CD4-positive, CD25-positive, alpha-beta regulatory T cell (primary cell): ENCODE data around the gene ASIC1. TPM values are rescaled to one million over a fixed set of nuclear protein-coding genes. Genes with fewer than 3 reads are reported as not detected.
A peak's percentile ranks its signal among the peaks of the same experiment; 100 is the strongest.
"Not testable (repeated sequence)": the region's sequence is repeated elsewhere in the genome, so short reads cannot be mapped to it uniquely, and the experiment has no call there.

ENCODE experiments used
- ATAC-seq, 2 donors: fragments of 150-1000 bp; cut with Tn5 transposase; one replicate each; pipeline ENCODE4 v1.10.0; 2021; ENCODE audit warnings: low read depth in 2 of 2, moderate number of reproducible peaks in 2 of 2, moderate library complexity in 1 of 2
- DNase-seq, 3 donors: peaks; one replicate each; pipeline versions ENCODE4 v3.0.0 to v3.0.0-alpha.2; 2012 to 2022; ENCODE audit warnings: mixed read lengths in 1 of 3
- H3K27ac ChIP-seq: one replicate; pipeline ENCODE4 v1.7.0; 2013; ENCODE audit warnings: mild to moderate bottlenecking, low read length; ENCODE audit not compliant: insufficient read depth, poor library complexity, severe bottlenecking
- H3K27me3 ChIP-seq: one replicate; pipeline ENCODE4 v1.7.0; 2013; ENCODE audit warnings: low read length; ENCODE audit not compliant: control insufficient read depth, insufficient read depth
- H3K36me3 ChIP-seq: one replicate; pipeline ENCODE4 v1.7.0; 2013; ENCODE audit warnings: mild to moderate bottlenecking, low read length, moderate library complexity; ENCODE audit not compliant: control insufficient read depth, insufficient read depth
- H3K4me1 ChIP-seq: 2 replicates; pipeline ENCODE4 v1.7.0; 2013; ENCODE audit warnings: mild to moderate bottlenecking, low read length; ENCODE audit not compliant: insufficient read depth, control insufficient read depth, poor library complexity, severe bottlenecking
- H3K4me3 ChIP-seq: one replicate; pipeline ENCODE4 v1.7.0; 2013; ENCODE audit warnings: low read depth, mild to moderate bottlenecking, low read length, moderate library complexity
- H3K9me3 ChIP-seq, 2 experiments: 1 replicate in 1 of 2; 2 replicates in 1 of 2; pipeline ENCODE4 v1.7.0; 2013; ENCODE audit warnings: low read length in 2 of 2, mild to moderate bottlenecking in 1 of 2, moderate library complexity in 1 of 2; ENCODE audit not compliant: control insufficient read depth in 2 of 2
- H3K27ac Mint-ChIP-seq, 3 donors: one replicate each; pipeline ENCODE4 v1.8.0; 2020 to 2022; ENCODE audit warnings: mild to moderate bottlenecking in 3 of 3, mixed read lengths in 3 of 3, moderate library complexity in 2 of 3
- H3K27me3 Mint-ChIP-seq: one replicate; pipeline ENCODE4 v1.8.0; 2022; ENCODE audit warnings: mild to moderate bottlenecking, mixed read lengths
- H3K36me3 Mint-ChIP-seq: one replicate; pipeline ENCODE4 v1.8.0; 2020; ENCODE audit warnings: mixed read lengths
- H3K4me1 Mint-ChIP-seq, 4 donors: one replicate each; pipeline ENCODE4 v1.8.0; 2020 to 2022; ENCODE audit warnings: mixed read lengths in 4 of 4, mild to moderate bottlenecking in 1 of 4
- H3K4me3 Mint-ChIP-seq, 4 donors: one replicate each; pipeline ENCODE4 v1.8.0; 2020 to 2022; ENCODE audit warnings: mild to moderate bottlenecking in 4 of 4, mixed read lengths in 4 of 4, moderate library complexity in 3 of 4
- H3K9me3 Mint-ChIP-seq, 7 donors: one replicate each; pipeline ENCODE4 v1.8.0; 2020 to 2022; ENCODE audit warnings: mixed read lengths in 7 of 7, mild to moderate bottlenecking in 3 of 7, moderate library complexity in 2 of 7
- polyA plus RNA-seq, 4 donors: library from polyadenylated mRNA; unstranded; fragments of 300-500 nt; fragmentation: Illumina TruSeq; gene quantifications; one replicate each; pipeline ENCODE4 v1.2.3, GENCODE V29; 2021
- total RNA-seq: library from RNA; stranded (reverse); gene quantifications from one replicate; pipeline ENCODE4 v1.2.3, GENCODE V29; 2022

ASIC1 gene
- total and polyA plus RNA-seq, 5 donors from 2014 or later, result 0.47 to 2.1 (median 0.49) TPM; not detected in 1

DNA sequence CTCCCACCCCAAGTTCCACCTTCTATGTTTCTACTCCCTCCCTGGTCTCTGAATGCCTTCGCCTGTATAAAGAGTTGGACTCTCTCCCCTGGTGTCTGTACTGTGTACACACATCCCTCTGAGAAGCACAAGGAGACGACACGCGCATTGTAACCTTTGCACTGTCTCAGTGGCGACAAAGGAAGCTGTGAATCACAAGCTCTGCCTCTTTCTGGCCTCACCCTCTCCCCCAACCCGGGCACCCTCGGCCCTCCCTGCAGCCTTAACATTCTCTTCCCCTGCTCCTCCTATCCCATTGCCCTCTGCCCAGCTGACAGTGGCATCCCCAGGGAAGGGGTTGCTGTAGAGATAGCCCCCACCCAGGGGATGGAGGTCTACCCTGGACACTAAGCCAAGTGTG, 25.2 kb downstream of the ASIC1 start:
- H3K36me3 ChIP-seq, result peaks cover 9% of the 10 kb centered on the region
- peak overlapping the region in 3 of 4 donors; percentile 59 to 83 (median 75) for H3K4me3 Mint-ChIP-seq
- H3K27ac ChIP-seq, result no peak overlapping the region

GRCh38 chr12:50083301-50083700, 25.9 kb downstream of the ASIC1 start:
- peaks cover 4% of the 10 kb centered on the region for H3K36me3 Mint-ChIP-seq
- H3K9me3 ChIP-seq, result no peaks in the 10 kb centered on the region
- H3K27ac Mint-ChIP-seq, result peak overlapping the region; percentile 71 to 94 (median 84)
- H3K4me1 Mint-ChIP-seq, result peaks cover 9 to 35% (median 19%) of the 10 kb centered on the region in 4 donors
- no peak overlapping the region for H3K27ac ChIP-seq
- no peaks in the 10 kb centered on the region for H3K9me3 Mint-ChIP-seq
- H3K4me3 Mint-ChIP-seq, result peak overlapping the region; percentile 79 to 94 (median 88)
- no peak overlapping the region for H3K4me3 ChIP-seq
- DNase-seq (no peak), ATAC-seq (no peak)
- H3K36me3 ChIP-seq, result peaks cover 14% of the 10 kb centered on the region
- no peaks in the 10 kb centered on the region for H3K27me3 Mint-ChIP-seq
- H3K27me3 ChIP-seq, result no peaks in the 10 kb centered on the region
- H3K4me1 ChIP-seq, result peaks cover 16% of the 10 kb centered on the region

More for the DNA sequence above, 25.2 kb downstream of the ASIC1 start:
- peaks cover 2% of the 10 kb centered on the region for H3K36me3 Mint-ChIP-seq
- no peaks in the 10 kb centered on the region for H3K27me3 Mint-ChIP-seq
- H3K9me3 ChIP-seq, result no peaks in the 10 kb centered on the region
- H3K4me1 Mint-ChIP-seq, result peaks cover 9 to 29% (median 16%) of the 10 kb centered on the region in 4 donors
- H3K27me3 ChIP-seq, result no peaks in the 10 kb centered on the region
- peak overlapping the region in 1 of 3 donors; percentile 86 for H3K27ac Mint-ChIP-seq
- H3K4me3 ChIP-seq, result no peak overlapping the region
- no peak for ATAC-seq
- DNase-seq, result no peak
- peaks cover 16% of the 10 kb centered on the region for H3K4me1 ChIP-seq
- no peaks in the 10 kb centered on the region for H3K9me3 Mint-ChIP-seq

DNA sequence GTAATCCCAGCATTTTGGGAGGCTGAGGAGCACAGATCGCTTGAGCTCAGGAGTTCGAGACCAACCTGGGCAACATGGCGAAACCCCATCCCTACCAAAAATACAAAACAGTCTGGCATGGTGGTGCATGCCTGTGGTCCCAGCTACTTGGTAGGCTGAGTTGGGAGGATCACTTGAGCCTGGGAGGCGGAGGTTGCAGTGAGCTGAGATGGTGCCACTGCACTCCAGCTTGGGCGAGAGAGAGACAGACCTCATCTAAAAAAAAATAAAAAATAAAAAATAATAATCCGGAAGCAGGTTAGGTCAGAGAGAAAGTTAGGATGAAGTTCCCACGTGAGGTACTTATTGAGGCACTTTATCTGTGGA, 27.0 kb downstream of the ASIC1 start:
- peaks cover 21% of the 10 kb centered on the region for H3K36me3 ChIP-seq
- peaks cover 16% of the 10 kb centered on the region for H3K4me1 ChIP-seq
- H3K4me1 Mint-ChIP-seq, result peaks cover 15 to 43% (median 26%) of the 10 kb centered on the region in 4 donors
- not testable (repeated sequence) for H3K9me3 ChIP-seq, H3K27me3 Mint-ChIP-seq, ATAC-seq, DNase-seq, H3K27me3 ChIP-seq, H3K9me3 Mint-ChIP-seq
- peak overlapping the region; percentile 96 for H3K27ac ChIP-seq
- peak overlapping the region; percentile 93 to 99 (median 97) for H3K4me3 Mint-ChIP-seq
- H3K4me3 ChIP-seq, result peak overlapping the region; percentile 99
- H3K27ac Mint-ChIP-seq, result peak overlapping the region; percentile 90 to 98 (median 97)
- peaks cover 15% of the 10 kb centered on the region for H3K36me3 Mint-ChIP-seq

DNA sequence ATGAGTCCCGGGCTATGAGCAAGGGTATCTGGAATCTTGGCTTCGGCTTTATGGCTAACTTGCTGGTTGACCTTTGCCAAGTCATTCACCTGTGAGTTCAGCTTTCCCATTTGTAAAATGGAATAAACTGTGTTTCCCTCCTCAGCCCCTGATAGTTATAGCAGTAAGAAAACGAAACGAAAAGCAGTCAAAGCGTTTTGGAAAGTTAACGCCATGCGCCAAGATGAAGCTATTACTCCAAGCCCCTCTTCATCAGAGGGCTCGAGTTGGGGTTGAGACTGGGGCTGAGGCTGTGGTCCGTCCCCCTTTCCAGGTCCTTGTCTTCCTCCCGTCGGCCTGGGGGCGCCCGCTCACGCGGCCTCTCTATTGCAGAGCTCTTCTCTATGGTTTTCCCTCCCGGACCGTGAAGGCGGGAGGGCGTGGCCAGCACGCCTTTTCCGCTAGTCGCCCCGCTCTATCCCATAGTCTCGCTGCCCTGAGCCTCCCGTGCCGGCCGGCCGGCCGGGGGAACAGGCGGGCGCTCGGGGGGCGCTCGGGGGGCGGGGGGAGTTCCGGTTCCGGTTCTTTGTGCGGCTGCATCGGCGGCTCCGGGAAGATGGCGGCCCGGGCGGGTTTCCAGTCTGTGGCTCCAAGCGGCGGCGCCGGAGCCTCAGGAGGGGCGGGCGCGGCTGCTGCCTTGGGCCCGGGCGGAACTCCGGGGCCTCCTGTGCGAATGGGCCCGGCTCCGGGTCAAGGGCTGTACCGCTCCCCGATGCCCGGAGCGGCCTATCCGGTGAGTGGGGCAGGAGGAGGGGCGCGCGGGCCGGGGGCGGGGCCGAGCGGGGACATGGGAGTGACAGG, 27.6 kb downstream of the ASIC1 start, which contains the start of gene SMARCD1:
Gene SMARCD1 (plus strand): TSS at position 568 of the 840 bp plus-strand sequence. CDS start 28 bp downstream, at position 596.
- DNase-seq (peak; percentile 73 to 89 (median 82)), ATAC-seq (peak; percentile 87 to 89)
- H3K4me3 ChIP-seq, result peak within 1 kb of the TSS; percentile 99
- H3K9me3 ChIP-seq, result no peaks in the 10 kb centered on the region
- peak within 1 kb of the TSS; percentile 96 for H3K27ac ChIP-seq
- no peaks in the 10 kb centered on the region for H3K27me3 ChIP-seq
- Mint-ChIP-seq H3K27me3 (no peaks in the 10 kb centered on the region), H3K4me1 (peaks cover 15 to 43% (median 26%) of the 10 kb centered on the region in 4 donors), H3K27ac (peak within 1 kb of the TSS; percentile 95 to 98 (median 97)), H3K4me3 (peak within 1 kb of the TSS; percentile 93 to 99 (median 97)), H3K9me3 (no peaks in the 10 kb centered on the region), H3K36me3 (peaks cover 18% of the 10 kb centered on the region)
- H3K36me3 ChIP-seq, result peaks cover 27% of the 10 kb centered on the region
- peaks cover 16% of the 10 kb centered on the region for H3K4me1 ChIP-seq

GRCh38 chr12:50085615-50086072, 28.2 kb downstream of the ASIC1 start:
- Histone ChIP-seq H3K9me3 (no peaks in the 10 kb centered on the region), H3K4me1 (peaks cover 16% of the 10 kb centered on the region), H3K4me3 (peak overlapping the region; percentile 77), H3K27ac (peak overlapping the region; percentile 96), H3K27me3 (no peaks in the 10 kb centered on the region), H3K36me3 (peaks cover 33% of the 10 kb centered on the region)
- DNase-seq, result no peak
- Mint-ChIP-seq H3K27me3 (no peaks in the 10 kb centered on the region), H3K4me1 (peaks cover 15 to 43% (median 26%) of the 10 kb centered on the region in 4 donors), H3K36me3 (peaks cover 21% of the 10 kb centered on the region), H3K27ac (peak overlapping the region; percentile 95 to 97 (median 95)), H3K9me3 (no peaks in the 10 kb centered on the region), H3K4me3 (peak overlapping the region; percentile 93 to 99 (median 97))
- peak; percentile 1 for ATAC-seq

- Histone ChIP-seq H3K27ac (peak overlapping the region; percentile 96), H3K4me3 (peak overlapping the region; percentile 77), H3K4me1 (peaks cover 16% of the 10 kb centered on the region), H3K9me3 (no peaks in the 10 kb centered on the region), H3K27me3 (no peaks in the 10 kb centered on the region), H3K36me3 (peaks cover 36% of the 10 kb centered on the region)
- peak overlapping the region; percentile 74 to 99 (median 95) for H3K4me3 Mint-ChIP-seq
- H3K27me3 Mint-ChIP-seq, result no peaks in the 10 kb centered on the region
- no peaks in the 10 kb centered on the region for H3K9me3 Mint-ChIP-seq
- ATAC-seq, result no peak
- H3K4me1 Mint-ChIP-seq, result peaks cover 15 to 43% (median 26%) of the 10 kb centered on the region in 4 donors
- no peak for DNase-seq
- peaks cover 25% of the 10 kb centered on the region for H3K36me3 Mint-ChIP-seq
- H3K27ac Mint-ChIP-seq, result peak overlapping the region; percentile 95 to 97 (median 95)
These were observed 28.8 kb downstream of the ASIC1 start for GRCh38 chr12:50086148-50086547.

DNA sequence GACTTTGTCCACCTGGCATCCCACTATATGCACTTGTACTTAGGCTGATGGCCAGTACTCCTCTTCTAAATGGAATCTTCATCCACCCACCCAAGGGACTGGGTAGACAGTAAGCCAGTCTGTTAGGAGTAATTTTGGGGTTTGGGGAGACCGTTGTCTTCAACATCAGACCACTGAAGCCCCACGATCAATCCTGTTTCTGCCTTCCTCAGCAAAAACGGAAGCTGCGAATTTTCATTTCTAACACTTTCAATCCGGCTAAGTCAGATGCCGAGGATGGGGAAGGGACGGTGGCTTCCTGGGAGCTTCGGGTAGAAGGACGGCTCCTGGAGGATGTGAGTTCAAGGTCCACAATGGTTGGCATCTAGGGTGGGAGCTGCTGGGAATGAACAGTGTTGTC, 29.8 kb downstream of the ASIC1 start:
- no peaks in the 10 kb centered on the region for H3K9me3 Mint-ChIP-seq
- H3K36me3 Mint-ChIP-seq, result peaks cover 29% of the 10 kb centered on the region
- Histone ChIP-seq H3K4me3 (no peak overlapping the region), H3K27ac (no peak overlapping the region), H3K9me3 (no peaks in the 10 kb centered on the region), H3K27me3 (no peaks in the 10 kb centered on the region), H3K4me1 (peaks cover 16% of the 10 kb centered on the region), H3K36me3 (peaks cover 45% of the 10 kb centered on the region)
- H3K4me3 Mint-ChIP-seq, result peak overlapping the region in 3 of 4 donors; percentile 24 to 99 (median 74)
- DNase-seq (no peak), ATAC-seq (no peak)
- no peaks in the 10 kb centered on the region for H3K27me3 Mint-ChIP-seq
- H3K27ac Mint-ChIP-seq, result peak overlapping the region in 1 of 3 donors; percentile 57
- peaks cover 19 to 43% (median 26%) of the 10 kb centered on the region in 4 donors for H3K4me1 Mint-ChIP-seq
